ENCODE measurements around the gene GRIP2.

Gene GRIP2

GRCh38 chr3:14457481-14457880 lies 82.7 kb downstream of the GRIP2 start:
- TF ChIP-seq CTCF (IDR thresholded peaks at IDR 0.05): no peak

- no peak for TF ChIP-seq CTCF (IDR thresholded peaks at IDR 0.05)
Observed at GRCh38 chr3:14456794-14457193, 83.3 kb downstream of the GRIP2 start.

GRCh38 chr3:14455571-14456317 lies 84.4 kb downstream of the GRIP2 start:
- no peak for TF ChIP-seq CTCF (IDR thresholded peaks at IDR 0.05)

GRCh38 chr3:14454639-14455310 lies 85.4 kb downstream of the GRIP2 start:
- no peak for TF ChIP-seq CTCF (IDR thresholded peaks at IDR 0.05)

GRCh38 chr3:14453876-14454638 lies 86.1 kb downstream of the GRIP2 start:
- no peak for TF ChIP-seq CTCF (IDR thresholded peaks at IDR 0.05)

- no peak for TF ChIP-seq CTCF (IDR thresholded peaks at IDR 0.05)
Observed at GRCh38 chr3:14452740-14453710, 87.1 kb downstream of the GRIP2 start.
